ENCODE results near the gene ZFYVE16.
"Not testable (repeated sequence)": the region's sequence is repeated elsewhere in the genome, so short reads cannot be mapped to it uniquely, and the experiment has no call there.

Gene ZFYVE16

GRCh38 chr5:80487444-80487828 is 79.6 kb downstream of the ZFYVE16 start:
- TF ChIP-seq CTCF (conservative IDR thresholded peaks at IDR 0.05; ENCODE audit: low read depth, low read length) = no peak
- DNase-seq (ENCODE audit: low read depth) = no peak
- peak overlapping the region; percentile 84 for H3K4me3 ChIP-seq (ENCODE audit: low read depth, low read length)

GRCh38 chr5:80487829-80488721 is 80.2 kb downstream of the ZFYVE16 start, which contains the start of gene FAM151B:
TSS of gene FAM151B (plus strand) at chr5:80488100. CDS start at chr5:80488124, 24 bp downstream.
- peak; percentile 86 for DNase-seq (ENCODE audit: low read depth)
- TF ChIP-seq CTCF (conservative IDR thresholded peaks at IDR 0.05; ENCODE audit: low read depth, low read length) = peak; percentile 36

GRCh38 chr5:80491296-80491695 is 83.4 kb downstream of the ZFYVE16 start:
- no peak overlapping the region for H3K4me3 ChIP-seq (ENCODE audit: low read depth, low read length)
- no peak for DNase-seq (ENCODE audit: low read depth)
- no peak for TF ChIP-seq CTCF (conservative IDR thresholded peaks at IDR 0.05; ENCODE audit: low read depth, low read length)

More at GRCh38 chr5:80487829-80488721, 80.2 kb downstream of the ZFYVE16 start, which contains the start of gene FAM151B:
- peak within 1 kb of the TSS; percentile 84 for H3K4me3 ChIP-seq (ENCODE audit: low read depth, low read length)

GRCh38 chr5:80492741-80493140 is 84.9 kb downstream of the ZFYVE16 start:
- DNase-seq (ENCODE audit: low read depth) = no peak
- H3K4me3 ChIP-seq (ENCODE audit: low read depth, low read length) = no peak overlapping the region
- no peak for TF ChIP-seq CTCF (conservative IDR thresholded peaks at IDR 0.05; ENCODE audit: low read depth, low read length)

GRCh38 chr5:80493443-80493842 is 85.6 kb downstream of the ZFYVE16 start:
- not testable (repeated sequence) for H3K4me3 ChIP-seq (ENCODE audit: low read depth, low read length)
- DNase-seq (ENCODE audit: low read depth) = peak; percentile 13

GRCh38 chr5:80495891-80496290 is 88.0 kb downstream of the ZFYVE16 start:
- DNase-seq (ENCODE audit: low read depth) = no peak
- H3K4me3 ChIP-seq (ENCODE audit: low read depth, low read length) = no peak overlapping the region
- TF ChIP-seq CTCF (conservative IDR thresholded peaks at IDR 0.05; ENCODE audit: low read depth, low read length) = no peak

GRCh38 chr5:80502800-80503199 is 94.9 kb downstream of the ZFYVE16 start:
- no peak overlapping the region for H3K4me3 ChIP-seq (ENCODE audit: low read depth, low read length)
- DNase-seq (ENCODE audit: low read depth) = no peak
- TF ChIP-seq CTCF (conservative IDR thresholded peaks at IDR 0.05; ENCODE audit: low read depth, low read length) = no peak
